ENCODE results near the gene CNTNAP2.

CNTNAP2 gene

DNA sequence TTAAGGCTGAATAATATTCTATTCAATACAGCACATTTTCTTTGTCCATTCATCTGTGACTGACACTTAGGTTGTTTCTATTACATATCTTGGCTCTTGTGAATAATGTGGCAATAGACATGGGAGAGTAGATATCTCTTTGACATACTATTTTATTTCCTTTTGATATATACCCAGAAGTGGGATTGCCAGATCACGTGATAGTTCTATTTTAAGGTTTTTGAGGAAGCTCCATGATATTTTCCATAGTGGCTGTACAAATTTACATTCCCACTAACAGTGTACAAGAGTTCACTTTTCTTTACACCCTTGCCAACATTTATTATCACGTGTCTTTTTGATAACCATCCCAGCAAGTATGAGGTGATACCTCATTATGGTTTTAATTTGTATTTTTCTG is 1114.7 kb downstream of the CNTNAP2 start:
- Histone ChIP-seq H3K4me1 (ENCODE audit: control insufficient read depth, insufficient read depth, low read length, unreplicated experiment) (no peaks in the 10 kb centered on the region), H3K4me3 (ENCODE audit: low read depth, low read length) (no peak overlapping the region), H3K27me3 (ENCODE audit: insufficient read depth, low read length) (no peaks in the 10 kb centered on the region), H2AFZ (ENCODE audit: low read length, unreplicated experiment) (no peak overlapping the region), H3K36me3 (ENCODE audit: insufficient read depth, low read length) (no peaks in the 10 kb centered on the region), H3K27ac (ENCODE audit: low read depth, low read length) (no peak overlapping the region), H3K79me2 (ENCODE audit: control insufficient read depth, insufficient read depth, low read length, unreplicated experiment) (no peaks in the 10 kb centered on the region)

DNA sequence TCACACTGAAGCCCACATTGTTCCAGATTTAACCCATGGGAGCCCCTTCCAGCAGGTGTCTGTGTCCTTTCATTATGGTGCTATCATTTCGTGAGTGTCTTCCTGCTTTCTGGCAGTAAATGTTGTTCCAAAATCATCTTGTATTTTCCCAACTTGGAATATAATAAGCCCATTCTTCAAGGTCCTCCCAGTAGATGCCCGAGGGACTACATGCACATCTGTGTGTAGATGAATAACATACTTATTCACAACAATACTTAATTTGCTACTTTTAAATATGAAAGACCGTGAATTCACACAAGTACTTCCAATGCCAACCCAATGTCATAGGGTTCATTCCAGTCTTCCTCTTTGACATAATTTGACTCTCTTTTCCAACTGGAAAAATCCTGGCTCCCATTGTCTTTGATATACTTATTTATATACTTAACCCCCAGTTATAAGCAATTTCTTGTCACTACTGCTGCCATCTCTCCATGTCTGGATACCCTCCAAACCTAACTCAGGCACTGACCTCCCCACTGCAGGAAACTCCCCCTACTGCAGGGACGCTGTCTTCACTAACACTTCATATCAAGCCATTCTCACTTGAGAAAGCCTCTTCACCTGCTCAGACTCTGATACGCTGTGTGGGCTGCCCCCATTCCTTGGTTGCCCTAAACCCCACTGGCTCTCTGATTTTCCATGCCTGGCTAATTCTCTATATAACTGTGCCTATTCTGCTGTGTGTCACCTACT is 1119.2 kb downstream of the CNTNAP2 start:
- Histone ChIP-seq H3K79me2 (ENCODE audit: control insufficient read depth, insufficient read depth, low read length, unreplicated experiment) (no peaks in the 10 kb centered on the region), H3K4me3 (ENCODE audit: low read depth, low read length) (no peak overlapping the region), H2AFZ (ENCODE audit: low read length, unreplicated experiment) (no peak overlapping the region), H3K36me3 (ENCODE audit: insufficient read depth, low read length) (no peaks in the 10 kb centered on the region), H3K27me3 (ENCODE audit: insufficient read depth, low read length) (no peaks in the 10 kb centered on the region), H3K27ac (ENCODE audit: low read depth, low read length) (no peak overlapping the region), H3K4me1 (ENCODE audit: control insufficient read depth, insufficient read depth, low read length, unreplicated experiment) (no peaks in the 10 kb centered on the region)

DNA sequence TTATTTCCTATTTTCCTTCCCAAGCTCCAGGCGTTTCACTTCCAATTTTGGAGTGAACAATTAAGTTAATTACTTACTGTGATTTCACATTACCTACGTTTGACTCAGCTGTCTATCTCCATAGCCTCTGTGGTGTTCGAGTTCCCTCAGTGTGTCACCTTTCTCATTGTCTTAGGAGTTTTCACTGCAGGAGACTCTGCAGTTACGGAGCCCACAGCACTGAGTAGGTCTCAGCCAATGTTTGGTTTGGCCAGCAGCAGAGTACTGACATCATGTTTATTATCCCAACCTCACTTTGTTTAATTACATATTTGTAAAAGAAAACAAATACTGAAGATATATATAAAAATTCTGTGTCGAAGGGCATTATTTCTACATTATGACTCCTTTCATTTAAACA is 1123.9 kb downstream of the CNTNAP2 start:
- H3K4me1 ChIP-seq (ENCODE audit: control insufficient read depth, insufficient read depth, low read length, unreplicated experiment): no peaks in the 10 kb centered on the region
- no peak overlapping the region for H3K4me3 ChIP-seq (ENCODE audit: low read depth, low read length)
- H3K27ac ChIP-seq (ENCODE audit: low read depth, low read length): no peak overlapping the region
- no peaks in the 10 kb centered on the region for H3K27me3 ChIP-seq (ENCODE audit: insufficient read depth, low read length)
- H2AFZ ChIP-seq (ENCODE audit: low read length, unreplicated experiment): no peak overlapping the region
- no peaks in the 10 kb centered on the region for H3K36me3 ChIP-seq (ENCODE audit: insufficient read depth, low read length)
- H3K79me2 ChIP-seq (ENCODE audit: control insufficient read depth, insufficient read depth, low read length, unreplicated experiment): no peaks in the 10 kb centered on the region

DNA sequence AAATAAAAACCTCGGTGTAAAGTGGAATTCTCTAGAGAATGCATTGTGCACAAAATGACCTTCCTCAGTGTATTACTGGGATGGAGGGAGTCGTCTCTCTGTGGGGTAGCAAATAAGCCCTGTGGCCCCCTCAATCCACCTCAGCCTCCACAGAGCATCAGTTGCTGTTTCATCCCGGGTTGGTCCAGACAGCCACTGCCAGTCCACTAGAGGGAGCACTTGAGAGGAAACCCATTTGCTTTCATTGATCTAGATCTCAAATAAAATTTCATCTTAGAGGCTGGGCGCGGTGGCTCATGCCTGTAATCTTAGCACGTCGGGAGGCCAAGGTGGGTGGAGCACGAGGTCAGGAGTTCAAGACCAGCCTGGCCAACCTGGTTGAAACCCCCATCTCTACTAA is 1128.7 kb downstream of the CNTNAP2 start:
- no peaks in the 10 kb centered on the region for H3K27me3 ChIP-seq (ENCODE audit: insufficient read depth, low read length)
- no peaks in the 10 kb centered on the region for H3K79me2 ChIP-seq (ENCODE audit: control insufficient read depth, insufficient read depth, low read length, unreplicated experiment)
- no peak overlapping the region for H2AFZ ChIP-seq (ENCODE audit: low read length, unreplicated experiment)
- H3K27ac ChIP-seq (ENCODE audit: low read depth, low read length): no peak overlapping the region
- H3K4me1 ChIP-seq (ENCODE audit: control insufficient read depth, insufficient read depth, low read length, unreplicated experiment): no peaks in the 10 kb centered on the region
- H3K36me3 ChIP-seq (ENCODE audit: insufficient read depth, low read length): no peaks in the 10 kb centered on the region
- no peak overlapping the region for H3K4me3 ChIP-seq (ENCODE audit: low read depth, low read length)

DNA sequence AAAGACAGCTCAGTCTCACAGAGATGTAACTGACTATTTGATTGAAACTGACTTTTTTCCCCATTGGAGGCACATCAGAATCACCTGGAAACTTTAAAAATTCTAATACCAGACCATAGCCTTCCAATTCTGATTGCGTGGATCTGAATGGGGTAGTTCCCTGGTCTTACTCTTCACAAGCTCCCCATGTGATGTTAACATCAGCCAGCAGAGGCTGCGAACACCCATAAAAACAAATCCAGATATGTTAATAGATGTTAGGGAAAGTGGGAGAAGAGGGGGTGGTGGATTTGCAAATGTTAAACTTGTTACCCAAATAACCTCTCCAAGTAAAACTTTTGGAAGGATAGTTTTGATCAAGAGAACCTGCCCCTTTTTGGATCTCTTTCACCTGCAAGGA is 1133.4 kb downstream of the CNTNAP2 start:
- Histone ChIP-seq H2AFZ (ENCODE audit: low read length, unreplicated experiment) (no peak overlapping the region), H3K4me3 (ENCODE audit: low read depth, low read length) (no peak overlapping the region), H3K27ac (ENCODE audit: low read depth, low read length) (no peak overlapping the region), H3K27me3 (ENCODE audit: insufficient read depth, low read length) (no peaks in the 10 kb centered on the region), H3K4me1 (ENCODE audit: control insufficient read depth, insufficient read depth, low read length, unreplicated experiment) (no peaks in the 10 kb centered on the region), H3K36me3 (ENCODE audit: insufficient read depth, low read length) (no peaks in the 10 kb centered on the region), H3K79me2 (ENCODE audit: control insufficient read depth, insufficient read depth, low read length, unreplicated experiment) (no peaks in the 10 kb centered on the region)

DNA sequence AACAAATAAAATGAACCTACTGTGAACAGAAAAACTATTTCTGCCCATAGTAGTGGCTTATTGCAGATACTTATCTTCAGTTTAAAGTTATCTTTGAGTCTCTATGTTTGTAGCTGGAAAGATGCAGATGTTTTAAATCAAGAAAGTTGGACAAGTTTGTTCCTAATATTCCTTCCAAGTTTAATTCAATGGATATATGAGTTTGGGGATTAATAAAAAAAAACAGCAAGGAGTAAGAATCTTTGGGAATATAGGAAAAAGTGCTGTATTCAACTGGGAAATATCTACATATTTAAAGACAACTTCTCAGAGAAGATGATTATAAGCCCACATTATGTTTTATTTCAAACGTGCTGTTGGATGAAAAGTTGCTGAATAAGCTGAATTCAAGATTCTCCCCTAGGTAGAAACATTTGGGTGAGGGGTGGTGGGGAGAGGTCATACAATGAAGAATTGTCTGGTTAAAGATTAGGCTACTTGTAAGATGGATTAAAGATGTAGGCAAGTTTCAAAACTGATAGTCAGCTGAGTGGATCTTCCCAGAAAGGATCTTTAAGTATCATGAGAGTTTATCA is 1135.2 kb downstream of the CNTNAP2 start:
- no peaks in the 10 kb centered on the region for H3K27me3 ChIP-seq (ENCODE audit: insufficient read depth, low read length)
- H3K79me2 ChIP-seq (ENCODE audit: control insufficient read depth, insufficient read depth, low read length, unreplicated experiment): no peaks in the 10 kb centered on the region

DNA sequence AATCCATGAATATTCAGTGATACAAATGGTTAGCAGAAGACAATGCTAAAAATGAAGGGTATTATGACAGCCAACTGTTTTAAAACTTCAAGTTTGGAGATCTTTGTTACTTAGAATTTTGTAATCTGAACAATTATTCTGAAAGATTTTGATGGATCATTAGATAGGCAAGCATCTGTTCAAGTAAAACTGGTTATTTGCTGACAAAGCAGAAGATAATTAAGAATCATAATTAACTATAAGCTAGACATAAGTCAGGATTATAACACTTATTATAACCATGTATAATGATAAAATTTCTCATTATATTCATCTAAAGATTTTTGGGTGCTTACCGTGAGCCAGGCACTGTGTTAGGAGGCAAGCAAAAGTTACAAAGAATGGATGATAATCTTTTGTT is 1145.1 kb downstream of the CNTNAP2 start:
- Histone ChIP-seq H3K4me1 (ENCODE audit: control insufficient read depth, insufficient read depth, low read length, unreplicated experiment) (no peaks in the 10 kb centered on the region), H3K27ac (ENCODE audit: low read depth, low read length) (no peak overlapping the region), H3K79me2 (ENCODE audit: control insufficient read depth, insufficient read depth, low read length, unreplicated experiment) (no peaks in the 10 kb centered on the region), H3K4me3 (ENCODE audit: low read depth, low read length) (no peak overlapping the region), H3K36me3 (ENCODE audit: insufficient read depth, low read length) (no peaks in the 10 kb centered on the region), H2AFZ (ENCODE audit: low read length, unreplicated experiment) (no peak overlapping the region), H3K27me3 (ENCODE audit: insufficient read depth, low read length) (no peaks in the 10 kb centered on the region)

More for the DNA sequence above, 1135.2 kb downstream of the CNTNAP2 start:
- no peak overlapping the region for H3K27ac ChIP-seq (ENCODE audit: low read depth, low read length)
- no peak overlapping the region for H2AFZ ChIP-seq (ENCODE audit: low read length, unreplicated experiment)
- no peaks in the 10 kb centered on the region for H3K4me1 ChIP-seq (ENCODE audit: control insufficient read depth, insufficient read depth, low read length, unreplicated experiment)
- no peak overlapping the region for H3K4me3 ChIP-seq (ENCODE audit: low read depth, low read length)
- H3K36me3 ChIP-seq (ENCODE audit: insufficient read depth, low read length): no peaks in the 10 kb centered on the region

DNA sequence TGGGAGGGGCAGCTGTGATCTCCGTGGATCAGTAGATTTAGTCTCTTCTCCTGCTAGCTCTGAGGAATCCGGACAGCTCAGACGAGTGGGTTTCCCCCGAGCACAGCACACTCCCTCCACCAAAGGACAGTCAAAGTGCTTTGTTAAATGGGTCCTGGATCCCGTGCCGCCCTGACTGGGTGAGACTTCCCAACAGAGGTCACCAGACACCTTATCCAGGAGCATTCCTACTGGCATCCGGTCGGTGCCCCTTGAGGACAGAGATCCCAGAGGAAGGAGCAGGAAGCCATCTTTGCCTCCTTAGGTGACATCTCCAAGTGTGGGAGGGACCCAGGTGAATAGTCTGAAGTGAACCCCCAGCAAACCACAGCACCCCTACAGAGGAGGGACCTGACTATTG is 1148.9 kb downstream of the CNTNAP2 start:
- H3K27ac ChIP-seq (ENCODE audit: low read depth, low read length): no peak overlapping the region
- no peaks in the 10 kb centered on the region for H3K79me2 ChIP-seq (ENCODE audit: control insufficient read depth, insufficient read depth, low read length, unreplicated experiment)
- H3K4me3 ChIP-seq (ENCODE audit: low read depth, low read length): no peak overlapping the region
- H2AFZ ChIP-seq (ENCODE audit: low read length, unreplicated experiment): no peak overlapping the region
- H3K36me3 ChIP-seq (ENCODE audit: insufficient read depth, low read length): no peaks in the 10 kb centered on the region
- no peaks in the 10 kb centered on the region for H3K27me3 ChIP-seq (ENCODE audit: insufficient read depth, low read length)
- H3K4me1 ChIP-seq (ENCODE audit: control insufficient read depth, insufficient read depth, low read length, unreplicated experiment): no peaks in the 10 kb centered on the region

DNA sequence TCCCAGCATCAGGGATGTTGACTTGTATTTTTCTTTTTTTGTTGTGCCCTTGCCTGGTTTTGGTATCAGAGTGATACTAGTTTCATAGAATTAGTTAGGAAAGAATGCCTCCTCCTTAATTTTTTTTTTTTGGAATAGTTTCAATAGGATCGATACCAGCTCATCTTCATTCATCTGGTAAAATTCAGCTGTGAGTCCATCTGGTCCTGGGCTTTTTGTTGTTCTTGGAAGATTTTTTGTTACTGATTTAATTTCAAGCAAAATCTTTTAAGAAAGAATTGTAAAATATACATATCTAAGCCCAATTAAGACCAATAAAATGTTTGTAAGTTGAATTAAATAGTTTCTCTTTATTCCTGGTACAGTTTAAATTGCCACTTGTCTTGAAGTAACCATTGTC is 1159.5 kb downstream of the CNTNAP2 start:
- Histone ChIP-seq H3K4me1 (ENCODE audit: control insufficient read depth, insufficient read depth, low read length, unreplicated experiment) (no peaks in the 10 kb centered on the region), H3K27me3 (ENCODE audit: insufficient read depth, low read length) (no peaks in the 10 kb centered on the region), H3K4me3 (ENCODE audit: low read depth, low read length) (no peak overlapping the region), H3K27ac (ENCODE audit: low read depth, low read length) (no peak overlapping the region), H2AFZ (ENCODE audit: low read length, unreplicated experiment) (no peak overlapping the region), H3K36me3 (ENCODE audit: insufficient read depth, low read length) (no peaks in the 10 kb centered on the region), H3K79me2 (ENCODE audit: control insufficient read depth, insufficient read depth, low read length, unreplicated experiment) (no peaks in the 10 kb centered on the region)

DNA sequence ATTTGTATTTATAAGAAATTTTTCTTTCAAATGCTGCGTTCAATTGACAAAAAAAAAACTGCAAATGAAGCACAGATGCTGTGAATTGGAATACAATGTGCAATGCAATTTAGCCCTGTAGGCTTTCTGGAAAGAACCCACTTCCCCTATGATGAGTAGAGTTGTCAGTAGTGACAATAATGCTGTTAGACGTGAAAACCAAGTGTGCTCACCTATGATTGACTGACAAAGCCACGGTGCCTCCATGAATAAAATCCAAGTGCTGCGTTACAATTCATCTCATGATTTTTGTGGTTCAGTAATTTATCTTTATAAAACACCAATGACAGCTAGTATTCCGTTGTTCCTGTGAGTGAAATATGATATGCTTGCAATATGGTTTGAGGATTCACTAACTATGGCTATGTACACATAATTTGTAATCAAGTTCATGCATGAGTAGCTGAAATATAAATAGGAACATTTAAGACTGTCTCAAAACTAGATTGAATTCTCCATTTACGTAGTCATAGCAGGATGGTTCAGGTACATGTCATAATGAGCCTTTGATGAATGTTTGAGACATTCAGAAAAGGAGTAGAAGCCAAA is 1160.3 kb downstream of the CNTNAP2 start:
- Histone ChIP-seq H3K4me1 (ENCODE audit: control insufficient read depth, insufficient read depth, low read length, unreplicated experiment) (no peaks in the 10 kb centered on the region), H3K27ac (ENCODE audit: low read depth, low read length) (no peak overlapping the region), H3K36me3 (ENCODE audit: insufficient read depth, low read length) (no peaks in the 10 kb centered on the region), H3K27me3 (ENCODE audit: insufficient read depth, low read length) (no peaks in the 10 kb centered on the region), H3K79me2 (ENCODE audit: control insufficient read depth, insufficient read depth, low read length, unreplicated experiment) (no peaks in the 10 kb centered on the region), H3K4me3 (ENCODE audit: low read depth, low read length) (no peak overlapping the region), H2AFZ (ENCODE audit: low read length, unreplicated experiment) (no peak overlapping the region)

DNA sequence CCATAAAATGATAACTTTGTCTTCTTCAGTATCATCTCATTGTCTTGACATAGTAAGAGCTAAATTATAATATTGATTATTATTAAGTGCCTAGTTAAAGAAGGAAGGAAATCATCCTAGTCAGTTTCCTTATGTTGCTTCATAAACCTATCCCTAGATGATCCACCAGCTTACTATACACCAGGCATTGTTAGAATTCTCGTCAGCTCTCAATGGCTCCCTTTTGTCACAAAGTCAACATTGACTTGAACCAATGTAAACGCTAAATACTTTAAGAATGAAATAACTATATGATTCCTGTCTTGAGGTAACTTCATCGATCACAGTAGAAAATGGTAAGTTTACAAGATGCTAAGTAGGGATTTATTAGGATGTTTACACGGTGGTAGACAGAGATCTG is 1162.9 kb downstream of the CNTNAP2 start:
- Histone ChIP-seq H3K79me2 (ENCODE audit: control insufficient read depth, insufficient read depth, low read length, unreplicated experiment) (no peaks in the 10 kb centered on the region), H3K27ac (ENCODE audit: low read depth, low read length) (no peak overlapping the region), H3K27me3 (ENCODE audit: insufficient read depth, low read length) (no peaks in the 10 kb centered on the region), H3K4me1 (ENCODE audit: control insufficient read depth, insufficient read depth, low read length, unreplicated experiment) (no peaks in the 10 kb centered on the region), H2AFZ (ENCODE audit: low read length, unreplicated experiment) (no peak overlapping the region), H3K4me3 (ENCODE audit: low read depth, low read length) (no peak overlapping the region), H3K36me3 (ENCODE audit: insufficient read depth, low read length) (no peaks in the 10 kb centered on the region)
